ENCODE results near the gene BCKDHB. TPM values are rescaled to one million over a fixed set of nuclear protein-coding genes. Genes with fewer than 3 reads are reported as not detected.

Gene BCKDHB
- total RNA-seq, 3 donors from 2014 or later = 19.0 to 33.7 (median 23.4) TPM

DNA sequence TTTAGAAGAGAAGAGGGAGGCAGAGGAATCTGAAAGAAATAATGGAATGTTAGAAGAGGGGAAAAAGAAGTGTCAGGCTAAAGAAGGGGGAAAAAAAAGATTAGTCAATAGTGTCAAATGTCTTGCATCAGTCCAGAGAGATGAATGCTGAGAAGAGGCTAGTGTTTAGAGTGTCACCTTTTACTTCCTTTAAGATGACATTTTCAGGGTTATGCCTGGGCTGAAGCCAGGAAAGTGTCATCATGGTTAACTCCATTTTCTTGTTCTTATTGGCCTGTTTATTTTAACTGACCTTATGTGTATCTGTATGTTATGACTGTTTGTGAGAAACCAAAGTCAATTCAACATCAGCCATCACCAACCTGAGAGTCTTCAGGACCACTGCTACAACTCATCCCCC is 15.0 kb upstream of the BCKDHB start:
- Histone ChIP-seq H3K36me3 (no peaks in the 10 kb centered on the region), H3K4me1 (no peaks in the 10 kb centered on the region), H3K27me3 (no peaks in the 10 kb centered on the region), H3K9me3 (no peaks in the 10 kb centered on the region), H3K27ac (no peak overlapping the region), H3K4me3 (no peak overlapping the region)
- intact Hi-C loops (cut with DNase I; ENCODE audit: low total_unique reads) = no loop called here
- no peak for DNase-seq (ENCODE audit: low spot score in 2 of 2)
- no peak for TF ChIP-seq POLR2AphosphoS5 (IDR thresholded peaks at IDR 0.05)
- TF ChIP-seq POLR2A (IDR thresholded peaks at IDR 0.05) = no peak
- TF ChIP-seq, protein P1, sequence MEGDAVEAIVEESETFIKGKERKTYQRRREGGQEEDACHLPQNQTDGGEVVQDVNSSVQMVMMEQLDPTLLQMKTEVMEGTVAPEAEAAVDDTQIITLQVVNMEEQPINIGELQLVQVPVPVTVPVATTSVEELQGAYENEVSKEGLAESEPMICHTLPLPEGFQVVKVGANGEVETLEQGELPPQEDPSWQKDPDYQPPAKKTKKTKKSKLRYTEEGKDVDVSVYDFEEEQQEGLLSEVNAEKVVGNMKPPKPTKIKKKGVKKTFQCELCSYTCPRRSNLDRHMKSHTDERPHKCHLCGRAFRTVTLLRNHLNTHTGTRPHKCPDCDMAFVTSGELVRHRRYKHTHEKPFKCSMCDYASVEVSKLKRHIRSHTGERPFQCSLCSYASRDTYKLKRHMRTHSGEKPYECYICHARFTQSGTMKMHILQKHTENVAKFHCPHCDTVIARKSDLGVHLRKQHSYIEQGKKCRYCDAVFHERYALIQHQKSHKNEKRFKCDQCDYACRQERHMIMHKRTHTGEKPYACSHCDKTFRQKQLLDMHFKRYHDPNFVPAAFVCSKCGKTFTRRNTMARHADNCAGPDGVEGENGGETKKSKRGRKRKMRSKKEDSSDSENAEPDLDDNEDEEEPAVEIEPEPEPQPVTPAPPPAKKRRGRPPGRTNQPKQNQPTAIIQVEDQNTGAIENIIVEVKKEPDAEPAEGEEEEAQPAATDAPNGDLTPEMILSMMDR (IDR thresholded peaks at IDR 0.05) = no peak

GRCh38 chr6:80094017-80094416 is 12.5 kb upstream of the BCKDHB start:
- Histone ChIP-seq H3K27ac (no peak overlapping the region), H3K4me3 (no peak overlapping the region), H3K36me3 (no peaks in the 10 kb centered on the region), H3K27me3 (no peaks in the 10 kb centered on the region), H3K9me3 (no peaks in the 10 kb centered on the region), H3K4me1 (no peaks in the 10 kb centered on the region)
- no peak for TF ChIP-seq POLR2A (IDR thresholded peaks at IDR 0.05)
- TF ChIP-seq, protein P1 (IDR thresholded peaks at IDR 0.05) = peak in 2 of 3 donors; percentile 35 to 52
- no peak for DNase-seq (ENCODE audit: low spot score in 2 of 2)
- intact Hi-C loops (cut with DNase I; ENCODE audit: low total_unique reads) = no loop called here

DNA sequence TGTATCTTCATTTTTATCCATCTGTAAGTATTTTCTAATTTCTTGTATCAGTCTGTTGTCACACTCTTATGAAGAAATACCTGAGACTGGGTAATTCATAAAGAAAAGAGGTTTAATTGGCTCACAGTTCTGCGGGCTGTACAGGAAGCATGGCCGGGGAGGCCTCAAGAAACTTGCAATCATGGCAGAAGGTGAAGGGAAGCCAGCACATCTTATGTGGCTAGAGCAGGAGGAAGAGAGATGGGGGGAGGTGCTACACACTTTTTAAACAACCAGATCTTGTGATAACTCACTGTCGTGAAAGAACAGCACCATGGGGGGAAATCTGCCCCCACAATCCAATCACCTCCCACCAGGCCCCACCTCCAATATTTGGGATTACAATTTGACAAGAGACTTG is 10.9 kb upstream of the BCKDHB start:
- no peak overlapping the region for H3K4me3 ChIP-seq
- no peaks in the 10 kb centered on the region for H3K4me1 ChIP-seq
- TF ChIP-seq POLR2AphosphoS5 (IDR thresholded peaks at IDR 0.05) (no peak), POLR2A (IDR thresholded peaks at IDR 0.05) (no peak)
- TF ChIP-seq, protein P1 (IDR thresholded peaks at IDR 0.05) = no peak
- H3K36me3 ChIP-seq = no peaks in the 10 kb centered on the region
- H3K9me3 ChIP-seq = no peaks in the 10 kb centered on the region
- DNase-seq (ENCODE audit: low spot score in 2 of 2) = no peak
- H3K27me3 ChIP-seq = no peaks in the 10 kb centered on the region
- intact Hi-C loops (cut with DNase I; ENCODE audit: low total_unique reads) = no loop called here
- no peak overlapping the region for H3K27ac ChIP-seq

DNA sequence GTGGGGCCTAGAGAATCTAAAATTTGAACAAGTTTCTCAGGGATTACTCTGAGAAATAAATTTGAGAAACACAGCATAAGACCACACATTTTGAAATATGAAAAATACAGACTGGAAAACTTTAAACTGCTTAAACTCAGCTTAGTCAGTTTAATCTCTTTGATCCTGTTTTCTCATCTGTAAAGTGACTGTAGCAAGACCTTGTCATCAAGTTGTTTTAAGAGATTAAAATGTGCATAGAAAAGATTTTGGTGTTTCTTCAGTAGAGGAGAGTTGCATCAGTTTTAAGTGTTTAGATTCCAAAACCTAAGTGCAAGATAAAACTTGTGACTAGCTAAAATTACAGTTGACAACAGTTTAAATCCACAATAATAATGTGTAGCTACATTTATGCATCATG is 8.1 kb upstream of the BCKDHB start:
- intact Hi-C loops (cut with DNase I; ENCODE audit: low total_unique reads) = no loop called here
- TF ChIP-seq, protein P1 (IDR thresholded peaks at IDR 0.05) = no peak
- TF ChIP-seq POLR2A (IDR thresholded peaks at IDR 0.05) (no peak), POLR2AphosphoS5 (IDR thresholded peaks at IDR 0.05) (no peak)
- Histone ChIP-seq H3K27me3 (no peaks in the 10 kb centered on the region), H3K4me3 (no peak overlapping the region), H3K27ac (no peak overlapping the region), H3K9me3 (no peaks in the 10 kb centered on the region), H3K4me1 (no peaks in the 10 kb centered on the region), H3K36me3 (no peaks in the 10 kb centered on the region)
- no peak for DNase-seq (ENCODE audit: low spot score in 2 of 2)

DNA sequence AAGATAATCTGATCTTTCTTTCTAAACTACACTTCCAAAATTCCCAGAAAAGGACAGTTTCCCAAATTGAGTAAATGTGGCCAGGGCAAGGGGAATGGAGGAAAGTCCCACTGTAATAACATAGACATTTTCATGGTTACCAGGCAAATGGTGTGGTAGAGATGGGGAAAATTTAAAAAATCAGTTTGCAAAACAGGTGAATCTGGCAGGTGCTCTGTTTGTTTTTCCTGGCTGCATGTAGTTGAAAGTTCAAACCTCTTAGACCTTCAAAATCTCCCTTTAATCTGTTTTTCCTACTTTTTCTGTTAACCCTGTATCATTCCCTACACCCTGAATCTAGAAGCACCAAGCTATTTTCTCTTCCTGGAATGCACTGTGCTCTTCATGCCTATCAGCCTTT is 2.0 kb upstream of the BCKDHB start:
- no peaks in the 10 kb centered on the region for H3K36me3 ChIP-seq
- intact Hi-C loops (cut with DNase I; ENCODE audit: low total_unique reads) = no loop called here
- H3K4me3 ChIP-seq = no peak overlapping the region
- H3K9me3 ChIP-seq = no peaks in the 10 kb centered on the region
- H3K27ac ChIP-seq = no peak overlapping the region
- no peak for DNase-seq (ENCODE audit: low spot score in 2 of 2)
- no peaks in the 10 kb centered on the region for H3K27me3 ChIP-seq
- no peaks in the 10 kb centered on the region for H3K4me1 ChIP-seq
- no peak for TF ChIP-seq POLR2A (IDR thresholded peaks at IDR 0.05)
- TF ChIP-seq, protein P1 (IDR thresholded peaks at IDR 0.05) = no peak
- no peak for TF ChIP-seq POLR2AphosphoS5 (IDR thresholded peaks at IDR 0.05)
